HUDEP-2 (cell line): ENCODE measurements around the gene PEX13.
"Not testable (repeated sequence)": the region's sequence is repeated elsewhere in the genome, so short reads cannot be mapped to it uniquely, and the experiment has no call there.

Experiments used
- DNase-seq, 76 experiments: peaks; one replicate each; lab custom pipeline; 2025; ENCODE audit not compliant: unreplicated experiment in 76 of 76; lab: John Stamatoyannopoulos, UW

The PEX13 gene

GRCh38 chr2:61017556-61018317, at the start of gene PEX13, which contains the start of gene PUS10:
Gene PEX13, plus strand, starts transcription at chr2:61017720. Its CDS starts 40 bp downstream, at chr2:61017760.
Gene PUS10, minus strand, starts transcription at chr2:61018255. Its CDS starts 6,365 bp downstream, at chr2:61011890.
- peak in 69 of 76 experiments; percentile 3 to 94 (median 65) for DNase-seq

GRCh38 chr2:60972889-60973656, 44.4 kb upstream of the PEX13 start:
- DNase-seq, result no peak

GRCh38 chr2:60973705-60974104, 43.8 kb upstream of the PEX13 start:
- no peak for DNase-seq

- DNase-seq, result no peak
Observed at GRCh38 chr2:60974652-60975051, 42.9 kb upstream of the PEX13 start.

GRCh38 chr2:60976256-60976850, 41.2 kb upstream of the PEX13 start:
- no peak for DNase-seq

- DNase-seq, result no peak
Observed at GRCh38 chr2:60976875-60977561, 40.5 kb upstream of the PEX13 start.

- no peak for DNase-seq
Observed at GRCh38 chr2:60977562-60977895, 40.0 kb upstream of the PEX13 start.

GRCh38 chr2:60979231-60979630, 38.3 kb upstream of the PEX13 start:
- DNase-seq, result no peak

GRCh38 chr2:60980071-60980815, 37.3 kb upstream of the PEX13 start:
- DNase-seq, result peak in 1 of 76 experiments; percentile 2

- not testable (repeated sequence) for DNase-seq
Observed at GRCh38 chr2:60982066-60982465, 35.5 kb upstream of the PEX13 start.

GRCh38 chr2:60984720-60985119, 32.8 kb upstream of the PEX13 start:
- DNase-seq, result no peak

- no peak for DNase-seq
Observed at GRCh38 chr2:60987041-60987440, 30.5 kb upstream of the PEX13 start.

- peak in 3 of 76 experiments; percentile 1 to 13 (median 5) for DNase-seq
Observed at GRCh38 chr2:60987656-60988055, 29.9 kb upstream of the PEX13 start.

GRCh38 chr2:60989259-60989658, 28.3 kb upstream of the PEX13 start:
- no peak for DNase-seq

GRCh38 chr2:60991644-60992043, 25.9 kb upstream of the PEX13 start:
- no peak for DNase-seq

- DNase-seq, result no peak
Observed at GRCh38 chr2:60992985-60993392, 24.5 kb upstream of the PEX13 start.

- no peak for DNase-seq
Observed at GRCh38 chr2:60994131-60994530, 23.4 kb upstream of the PEX13 start.

GRCh38 chr2:60998628-60999545, 18.6 kb upstream of the PEX13 start:
- DNase-seq, result peak in 27 of 76 experiments; percentile 5 to 41 (median 18)

- no peak for DNase-seq
Observed at GRCh38 chr2:61005736-61006135, 11.8 kb upstream of the PEX13 start.
